Activated CD8-positive, alpha-beta memory T cell treated with anti-CD3 and anti-CD28 coated beads for 36 hours (primary cell): ENCODE data around the gene ATRAID. TPM values are rescaled to one million over a fixed set of nuclear protein-coding genes. Genes with fewer than 3 reads are reported as not detected.
"Not testable (repeated sequence)": the region's sequence is repeated elsewhere in the genome, so short reads cannot be mapped to it uniquely, and the experiment has no call there.

Experiments
- CTCF ChIA-PET: fragments of 350-600 bp; sonication (Branson Sonifier 250); formaldehyde crosslinking; loops from one replicate; lab custom pipeline; 2021; ENCODE audit warnings: antibody characterized with exemption; lab: Charles Lee
- POLR2A ChIA-PET: fragments of 350-600 bp; sonication (Branson Sonifier 250); formaldehyde crosslinking; loops from one replicate; lab custom pipeline; 2021; ENCODE audit warnings: antibody characterized with exemption; lab: Charles Lee
- total RNA-seq, 2 experiments: library from RNA; stranded (reverse); gene quantifications; one replicate each; pipeline ENCODE4 v1.2.3, GENCODE V29; 2021

The ATRAID gene, protein sequence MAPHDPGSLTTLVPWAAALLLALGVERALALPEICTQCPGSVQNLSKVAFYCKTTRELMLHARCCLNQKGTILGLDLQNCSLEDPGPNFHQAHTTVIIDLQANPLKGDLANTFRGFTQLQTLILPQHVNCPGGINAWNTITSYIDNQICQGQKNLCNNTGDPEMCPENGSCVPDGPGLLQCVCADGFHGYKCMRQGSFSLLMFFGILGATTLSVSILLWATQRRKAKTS
- total RNA-seq: 10 to 100 TPM; 95.3 to 96.0 TPM

DNA sequence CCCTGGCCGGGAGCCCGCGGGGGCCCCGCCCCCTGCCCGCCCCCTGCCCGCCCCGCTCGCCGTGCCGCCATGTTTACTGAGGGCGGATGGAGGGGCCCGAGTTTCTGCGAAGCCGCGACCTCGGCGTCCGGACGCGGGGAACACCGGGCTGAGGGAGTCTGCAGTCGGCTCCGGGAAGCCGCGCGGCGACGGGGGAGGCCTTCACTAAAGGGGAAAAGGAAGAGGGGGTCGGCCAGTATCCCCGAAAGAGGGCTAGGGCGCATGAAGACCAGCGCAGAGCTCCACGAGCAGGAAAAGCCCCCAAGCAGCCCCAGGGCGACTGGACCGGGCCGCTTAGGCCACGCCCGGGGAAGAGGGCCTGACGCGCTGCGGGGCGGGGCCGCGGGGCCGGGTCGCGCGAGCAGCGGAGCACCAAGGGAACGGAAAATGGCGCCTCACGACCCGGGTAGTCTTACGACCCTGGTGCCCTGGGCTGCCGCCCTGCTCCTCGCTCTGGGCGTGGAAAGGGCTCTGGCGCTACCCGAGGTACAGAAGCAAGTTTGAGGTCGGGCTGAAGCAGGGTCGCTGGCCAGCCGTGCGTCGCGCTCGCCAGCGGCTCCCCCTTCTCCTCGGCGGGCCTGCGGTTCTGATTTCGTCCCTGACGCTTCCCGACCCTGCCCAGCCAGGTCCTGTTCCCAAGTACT is at the start of gene ATRAID, which contains the start of gene SLC5A6:
Gene ATRAID, plus strand, starts transcription at position 99 of the 683 bp plus-strand sequence. Its CDS starts 328 bp downstream, at position 427.
Gene SLC5A6, minus strand, starts transcription at position 326 of the 683 bp plus-strand sequence. CDS start 4,618 bp downstream, outside the sequence.
- ChIA-PET CTCF (interaction anchor here (0.5 kb wide), 2 partner anchors 23 to 130 kb away, joined by 3 read pairs; no protein-coding TSS in a partner anchor), POLR2A (interaction anchor here (0.5 to 1.5 kb wide), 5 partner anchors 52 to 1039 kb away, joined by 3 to 6 read pairs (median 4); partner anchors contain the start of genes EIF2B4, GAREM2, OST4 and PREB)

DNA sequence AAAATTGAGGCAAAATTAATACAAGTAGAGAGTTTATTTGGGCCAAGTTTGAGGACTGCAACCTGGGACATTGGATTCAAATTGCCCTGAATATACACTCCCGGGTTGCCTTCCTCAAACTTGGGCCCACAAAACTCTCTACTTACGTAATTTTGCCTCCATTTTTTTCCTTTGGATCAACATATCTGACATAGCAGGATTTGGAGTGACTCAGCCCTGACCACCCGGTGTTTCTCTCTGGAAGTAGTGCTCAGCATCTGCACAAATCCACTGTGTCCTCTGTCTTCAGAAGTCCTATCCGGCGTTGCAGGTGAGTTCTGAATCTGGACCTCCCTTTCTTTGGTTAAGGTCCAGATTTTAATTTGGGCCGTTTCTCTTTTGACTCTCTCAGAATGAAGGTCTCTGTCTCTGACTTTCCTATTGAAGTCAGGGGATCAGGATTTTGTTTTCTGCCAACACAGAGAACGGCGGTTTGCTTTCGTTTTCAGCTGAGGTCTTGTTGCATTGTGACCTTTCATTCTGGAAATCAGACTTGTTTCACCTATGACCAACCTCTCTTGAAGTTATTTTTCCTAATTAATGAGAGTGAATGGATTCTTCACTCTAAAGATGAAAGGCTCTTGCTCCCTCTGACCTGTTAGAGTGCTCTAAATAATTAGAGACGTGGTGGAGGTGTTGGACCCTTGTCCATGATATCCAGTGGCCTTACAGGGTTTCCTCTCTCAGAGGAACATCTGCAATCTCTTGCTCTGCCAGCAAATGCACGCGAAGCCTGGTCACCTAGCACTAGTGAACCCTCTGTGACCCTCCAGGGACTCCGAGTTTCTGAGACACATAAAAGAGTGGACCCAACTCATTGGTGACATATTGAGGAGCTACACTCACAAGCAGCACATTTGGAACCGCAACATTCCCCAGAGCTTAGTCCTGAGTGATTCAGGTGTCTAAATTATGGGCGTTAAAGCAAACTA is 49.4 kb upstream of the ATRAID start:
- ChIA-PET CTCF (no interaction called here), POLR2A (interaction anchor here (0.5 to 0.6 kb wide), 2 partner anchors 35 to 204 kb away, joined by 3 to 4 read pairs; no protein-coding TSS in a partner anchor)

- CTCF ChIA-PET: interaction anchor here (0.6 kb wide), 1 partner anchor 87 kb away, joined by 4 read pairs; no protein-coding TSS in a partner anchor
- POLR2A ChIA-PET: no interaction called here
Measured at GRCh38 chr2:27164960-27165763, 46.7 kb upstream of the ATRAID start.

GRCh38 chr2:27170581-27171337 is 41.1 kb upstream of the ATRAID start:
- CTCF ChIA-PET: interaction anchor here (0.7 to 1.3 kb wide), 7 partner anchors 19 to 248 kb away, joined by 3 to 5 read pairs (median 4); no protein-coding TSS in a partner anchor
- POLR2A ChIA-PET: interaction anchor here (0.6 kb wide), 1 partner anchor 62 kb away, joined by 4 read pairs; no protein-coding TSS in a partner anchor

DNA sequence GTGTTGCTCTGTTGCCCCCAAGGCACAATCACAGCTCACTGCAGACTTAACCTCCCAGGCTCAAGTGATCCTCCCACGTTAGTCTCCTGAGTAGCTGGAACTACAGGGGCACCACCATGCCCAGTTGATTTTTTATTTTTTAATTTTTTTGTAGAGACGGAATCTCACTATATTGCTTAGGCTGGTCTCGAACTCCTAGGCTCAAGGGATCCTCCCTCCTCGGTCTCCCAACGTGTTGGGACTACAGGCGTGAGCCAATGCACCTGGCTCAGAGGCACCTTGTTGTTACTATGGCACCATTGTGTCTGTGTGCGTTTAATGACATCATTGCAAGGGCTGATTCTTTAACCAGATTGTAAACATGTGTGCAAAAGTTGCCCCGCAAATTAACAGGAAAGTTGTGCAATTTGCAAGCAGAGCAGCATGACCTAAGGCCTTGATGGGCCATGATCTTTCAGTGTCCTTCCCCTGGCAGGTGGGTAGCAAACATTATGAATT is 40.4 kb upstream of the ATRAID start:
- CTCF ChIA-PET: interaction anchor here (0.7 to 1.3 kb wide), 2 partner anchors 20 to 95 kb away, joined by 5 read pairs; no protein-coding TSS in a partner anchor
- POLR2A ChIA-PET: interaction anchor here (0.6 to 0.7 kb wide), 2 partner anchors 47 to 63 kb away, joined by 3 to 4 read pairs; no protein-coding TSS in a partner anchor

DNA sequence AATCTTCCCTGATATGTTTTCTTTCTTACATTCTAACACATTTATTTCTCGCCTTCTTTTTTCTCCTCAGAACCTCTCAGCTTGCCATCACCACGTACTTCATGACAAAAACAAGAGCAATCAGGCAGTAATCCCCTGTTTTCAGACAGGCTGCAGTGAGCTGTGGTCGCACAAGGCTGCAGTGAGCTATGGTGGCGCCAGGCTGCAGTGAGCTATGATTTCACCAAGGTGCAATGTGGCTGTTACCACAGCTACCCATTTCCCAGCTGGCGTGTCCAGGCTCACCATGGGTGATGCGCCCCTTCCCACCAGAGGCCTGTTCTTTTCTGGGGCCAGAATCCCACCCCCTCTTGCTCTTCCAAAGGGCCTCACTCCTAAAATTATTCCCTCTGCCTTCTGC is 37.2 kb upstream of the ATRAID start:
- ChIA-PET POLR2A (no interaction called here), CTCF (no interaction called here)

DNA sequence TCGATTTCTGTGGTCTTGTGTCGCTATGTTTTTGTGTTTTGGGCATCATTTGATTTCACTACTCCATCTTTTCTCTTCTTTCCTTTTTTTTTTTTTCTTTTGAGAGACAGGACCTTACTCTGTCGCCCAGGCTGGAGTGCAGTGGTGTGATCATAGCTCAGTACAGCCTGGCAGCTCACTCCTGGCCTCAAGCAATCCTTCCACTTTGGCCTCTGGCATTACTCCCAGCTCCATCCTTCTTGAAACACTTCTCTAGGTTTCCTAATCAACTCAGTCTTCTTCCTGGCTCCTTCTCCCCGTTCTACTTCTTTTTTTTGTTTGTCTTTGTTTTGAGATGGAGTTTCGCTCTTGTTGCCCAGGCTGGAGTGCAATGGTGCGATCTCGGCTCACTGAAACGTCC is 36.5 kb upstream of the ATRAID start:
- POLR2A ChIA-PET: no interaction called here
- CTCF ChIA-PET: no interaction called here

- CTCF ChIA-PET, POLR2A ChIA-PET: not testable (repeated sequence)
Measured at GRCh38 chr2:27175781-27176180, 36.1 kb upstream of the ATRAID start.

GRCh38 chr2:27177441-27178351 is 34.1 kb upstream of the ATRAID start:
- ChIA-PET POLR2A (no interaction called here), CTCF (interaction anchor here (0.6 to 1.2 kb wide), 2 partner anchors 24 to 102 kb away, joined by 3 read pairs; no protein-coding TSS in a partner anchor)

GRCh38 chr2:27178469-27178868 is 33.4 kb upstream of the ATRAID start:
- ChIA-PET CTCF (interaction anchor here (0.6 to 1.2 kb wide), 2 partner anchors 24 to 101 kb away, joined by 3 read pairs; no protein-coding TSS in a partner anchor), POLR2A (no interaction called here)

GRCh38 chr2:27179344-27180000 is 32.4 kb upstream of the ATRAID start:
- ChIA-PET POLR2A (no interaction called here), CTCF (no interaction called here)

- CTCF ChIA-PET: no interaction called here
- POLR2A ChIA-PET: no interaction called here
Measured at GRCh38 chr2:27182346-27182745, 29.5 kb upstream of the ATRAID start.

DNA sequence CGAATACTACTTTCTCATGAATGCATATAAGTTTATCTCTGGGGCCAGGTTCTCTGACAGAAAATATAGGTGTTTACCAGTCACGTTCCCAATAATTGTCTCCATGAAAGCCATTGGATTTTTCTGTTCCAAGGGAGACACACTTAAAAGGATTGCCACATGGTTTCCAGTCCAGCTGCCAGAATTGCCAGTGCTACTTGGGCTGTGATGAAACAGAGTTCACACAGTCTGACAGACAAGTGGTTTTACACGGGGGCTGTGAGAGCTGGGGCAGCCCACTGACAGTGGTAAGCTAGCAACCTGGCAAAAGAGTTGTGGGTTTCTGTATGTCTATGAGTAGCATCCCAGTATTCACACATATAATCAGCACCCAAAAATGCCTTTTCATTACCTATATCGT is 27.7 kb upstream of the ATRAID start:
- POLR2A ChIA-PET: no interaction called here
- CTCF ChIA-PET: no interaction called here

DNA sequence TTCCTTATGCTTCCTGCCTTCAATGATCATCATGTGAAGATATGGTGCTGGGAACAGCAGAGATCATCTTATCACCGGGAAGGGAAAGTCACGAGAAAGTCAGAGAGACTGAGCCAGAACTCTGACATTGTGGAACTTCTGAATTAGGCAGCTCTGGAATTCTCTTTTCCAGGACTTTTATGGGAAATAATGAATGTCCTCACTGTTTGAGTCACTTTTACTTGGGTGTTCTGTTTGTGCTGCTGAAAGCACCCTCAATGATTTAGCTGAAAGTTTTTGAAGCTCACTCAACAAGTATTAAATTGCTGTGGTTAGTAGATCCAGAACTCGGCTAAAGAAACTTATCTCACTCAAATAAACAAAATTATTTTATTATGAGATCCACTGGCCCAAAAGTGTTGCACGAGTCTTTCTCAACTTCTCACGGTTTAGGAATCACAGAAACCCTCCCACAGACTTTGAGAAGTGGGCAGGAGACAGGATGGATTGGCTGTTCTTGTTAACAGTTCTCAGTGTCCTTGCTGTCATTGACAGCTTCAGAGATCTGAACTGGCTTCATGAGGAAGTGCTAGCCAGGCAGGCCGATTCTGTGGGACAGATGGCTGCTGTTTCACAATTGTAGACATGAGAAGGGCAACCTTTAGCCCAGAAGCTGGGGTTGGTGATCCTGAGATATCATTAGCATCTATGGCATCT is 26.4 kb upstream of the ATRAID start:
- CTCF ChIA-PET: interaction anchor here (0.7 kb wide), 1 partner anchor 87 kb away, joined by 3 read pairs; no protein-coding TSS in a partner anchor
- POLR2A ChIA-PET: no interaction called here
